GM21526 (cell line): ENCODE results near the gene MBTPS1.

Experiments
- ATAC-seq: cut with Tn5 transposase; IDR thresholded peaks from one replicate; pipeline ENCODE4 v1.9.1; 2021; ENCODE audit warnings: moderate library complexity; ENCODE audit not compliant: unreplicated experiment, low FRiP score

Gene MBTPS1

DNA sequence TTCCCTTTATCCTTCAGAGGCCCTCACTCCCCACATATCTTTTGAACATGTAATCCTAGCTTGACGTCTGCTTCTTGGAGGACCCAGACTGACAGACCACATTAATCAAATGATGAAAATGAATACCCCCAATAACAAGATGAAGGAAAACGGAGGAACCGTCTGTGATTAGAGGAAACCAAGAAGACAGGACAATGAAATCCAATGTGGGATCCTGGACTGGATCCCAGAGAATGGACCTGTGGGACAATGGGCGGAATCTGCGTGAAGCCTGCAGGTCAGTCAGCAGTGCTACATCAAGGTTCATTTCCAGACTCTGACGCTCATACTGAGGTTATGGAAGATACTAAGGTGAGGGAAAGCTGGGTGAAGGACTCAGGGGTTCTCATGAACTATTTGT, 35.9 kb downstream of the MBTPS1 start:
- no peak for ATAC-seq

DNA sequence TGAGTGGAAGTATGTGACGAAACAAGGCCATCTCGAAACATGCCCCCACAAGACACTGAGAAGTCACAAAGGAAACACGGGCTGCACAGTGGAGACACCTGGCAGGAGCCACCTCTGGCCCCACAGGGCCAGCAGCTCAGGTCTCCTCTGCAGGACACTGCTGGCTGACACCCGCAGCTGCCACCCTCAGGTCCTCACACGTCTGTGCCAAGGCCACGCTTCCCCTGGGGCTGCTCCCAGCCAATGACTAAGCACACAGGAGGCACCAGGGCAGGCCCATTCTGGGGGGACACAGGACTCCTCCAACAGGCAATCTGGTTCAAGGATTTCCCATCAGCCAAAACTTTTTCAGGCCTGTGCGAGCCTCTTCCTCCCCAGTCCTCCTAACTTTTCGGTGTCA, 36.4 kb downstream of the MBTPS1 start:
- ATAC-seq, result no peak

DNA sequence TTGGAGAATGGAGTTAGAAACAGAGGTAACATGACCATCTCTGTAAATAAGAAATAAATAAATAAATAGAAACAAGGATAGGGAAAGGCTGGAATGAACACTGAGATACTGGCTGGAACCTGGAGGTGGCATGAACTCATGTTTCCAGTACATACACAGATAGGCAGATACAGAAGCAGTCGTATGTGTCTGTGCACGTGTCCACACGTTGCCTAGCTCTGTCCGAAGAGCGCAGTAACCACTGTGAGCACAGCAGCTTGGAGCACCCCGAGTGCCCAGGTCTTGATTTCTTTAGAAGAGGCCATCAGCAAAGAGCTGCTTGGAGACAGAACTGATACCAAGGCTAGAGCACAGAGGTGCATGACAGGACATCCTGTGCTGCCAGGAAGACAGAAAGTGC, 37.1 kb downstream of the MBTPS1 start:
- no peak for ATAC-seq

DNA sequence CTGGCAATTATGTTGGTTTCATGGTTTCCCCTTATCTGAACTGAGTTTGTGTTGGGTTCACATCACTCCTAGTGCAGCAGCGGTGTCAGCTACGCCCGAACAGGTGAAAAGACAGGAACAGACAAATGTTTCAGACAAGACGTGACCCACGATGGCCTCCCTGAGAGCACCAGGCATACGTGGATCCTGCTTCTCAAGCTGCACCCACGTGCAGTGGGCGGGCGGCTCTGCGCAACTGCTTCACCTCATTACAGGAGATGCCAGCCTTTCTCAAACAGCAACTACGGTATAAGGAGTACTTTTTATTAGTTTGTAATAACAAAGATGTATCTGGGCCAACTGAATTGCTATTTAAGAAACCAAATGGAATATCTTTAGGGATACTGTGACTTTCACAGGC, 41.4 kb downstream of the MBTPS1 start:
- ATAC-seq, result no peak

DNA sequence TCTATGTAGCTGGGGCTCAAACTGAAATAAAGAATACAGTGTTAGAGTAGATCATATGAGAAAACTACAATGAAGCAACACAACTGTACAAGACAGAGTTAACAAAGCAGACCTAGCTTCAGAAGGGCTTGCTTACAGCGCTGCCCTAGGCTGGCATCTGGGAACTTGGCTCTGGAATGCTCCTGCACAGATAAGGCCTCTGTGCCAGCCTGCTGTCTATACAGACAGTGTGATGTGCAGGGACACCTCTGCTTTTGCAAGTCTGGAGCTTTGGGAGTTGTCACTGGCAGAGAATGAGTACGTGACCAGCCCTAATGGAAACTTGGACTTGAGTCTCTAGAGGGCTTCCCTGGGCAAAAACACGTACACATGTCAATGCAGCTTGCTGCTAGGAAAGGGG, 42.0 kb downstream of the MBTPS1 start:
- ATAC-seq, result no peak

DNA sequence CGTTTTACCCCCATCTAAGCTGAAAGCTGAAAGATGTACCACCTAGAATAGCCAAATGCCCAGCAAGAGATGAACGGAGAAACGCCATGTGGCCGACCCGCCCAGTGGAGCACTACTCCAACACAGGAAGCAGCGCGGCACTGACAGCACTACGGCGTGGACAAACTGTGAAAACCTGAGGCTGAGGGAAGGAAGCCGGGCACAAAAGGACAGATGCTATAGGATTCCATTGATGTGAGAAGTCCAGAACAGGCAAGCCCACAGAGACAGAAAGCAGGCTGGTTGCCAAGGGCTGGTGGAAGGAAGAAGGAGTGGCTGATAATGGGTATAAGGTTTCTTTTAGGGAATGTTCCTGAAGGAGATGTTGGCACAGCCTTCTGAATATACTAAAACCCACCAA, 44.7 kb downstream of the MBTPS1 start:
- ATAC-seq, result no peak

DNA sequence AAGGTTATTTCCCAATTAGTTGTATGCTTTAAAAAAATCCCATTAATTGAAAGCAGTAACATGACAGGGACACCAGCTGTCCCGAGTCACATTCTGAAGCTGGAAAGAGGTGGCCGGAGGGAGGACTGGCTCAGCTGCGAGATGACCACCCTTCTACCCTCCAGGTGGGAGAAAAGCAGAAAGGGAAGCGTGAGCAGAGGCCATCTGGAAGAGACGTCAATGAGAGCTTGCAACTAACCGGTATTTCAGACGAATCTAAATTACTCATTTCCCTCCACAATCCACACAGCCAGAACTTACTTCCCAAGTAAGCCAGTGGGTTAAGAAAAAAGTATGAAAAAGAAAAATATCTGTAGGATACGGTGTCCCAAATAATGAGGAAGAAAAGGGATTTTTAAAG, 45.6 kb downstream of the MBTPS1 start:
- no peak for ATAC-seq

DNA sequence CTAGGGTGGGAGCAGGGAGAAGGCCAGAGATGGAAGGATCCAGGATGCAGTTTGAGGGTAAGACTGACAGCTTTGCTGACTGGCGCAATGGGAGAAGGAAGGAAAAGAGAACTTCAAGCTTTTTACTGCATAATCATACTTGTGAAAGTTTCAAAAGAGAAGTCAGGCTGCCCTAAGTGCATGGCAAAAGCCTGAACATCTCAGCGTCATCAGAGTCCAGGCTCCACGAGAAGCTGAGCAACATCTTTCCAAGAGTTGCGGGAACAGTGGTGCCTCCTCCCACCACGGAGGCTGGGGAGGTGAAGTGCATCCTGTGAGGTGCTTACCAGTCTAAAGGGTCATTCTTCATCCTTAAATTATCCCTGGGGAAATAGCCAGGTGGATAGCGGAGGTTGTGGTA, 47.2 kb downstream of the MBTPS1 start:
- no peak for ATAC-seq

DNA sequence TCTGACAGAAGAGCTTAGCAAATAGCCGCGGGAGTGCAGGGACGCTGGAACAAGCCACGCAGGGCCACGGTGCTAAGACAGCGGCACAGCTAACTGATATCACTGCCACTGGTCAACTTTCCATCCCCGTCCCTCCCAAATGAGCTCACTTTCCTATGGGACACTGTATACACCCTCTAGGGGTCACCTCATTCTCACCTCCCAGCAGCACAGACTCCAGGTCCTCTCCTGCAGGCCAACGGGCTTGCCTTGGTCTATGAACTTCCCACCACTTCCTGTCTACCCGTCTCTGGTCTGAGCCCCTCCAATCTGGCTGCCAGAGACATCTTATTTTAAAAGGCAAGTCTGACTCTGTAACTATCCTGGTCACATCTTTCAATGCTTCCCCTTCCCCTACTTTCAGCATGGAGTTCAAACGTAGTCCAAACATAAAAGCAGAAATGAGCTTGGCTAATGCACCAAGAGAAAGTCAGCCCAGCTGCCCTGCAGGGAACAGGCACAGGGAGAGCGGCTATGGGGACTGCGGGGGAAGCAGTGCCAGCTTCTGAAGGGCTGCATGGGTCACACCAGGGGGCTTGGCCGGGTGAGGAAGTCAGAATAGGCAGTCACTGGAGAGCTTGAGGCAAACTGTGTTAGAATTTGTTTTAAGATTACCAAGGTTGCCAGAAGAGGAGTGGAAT, 47.8 kb downstream of the MBTPS1 start:
- ATAC-seq, result no peak

DNA sequence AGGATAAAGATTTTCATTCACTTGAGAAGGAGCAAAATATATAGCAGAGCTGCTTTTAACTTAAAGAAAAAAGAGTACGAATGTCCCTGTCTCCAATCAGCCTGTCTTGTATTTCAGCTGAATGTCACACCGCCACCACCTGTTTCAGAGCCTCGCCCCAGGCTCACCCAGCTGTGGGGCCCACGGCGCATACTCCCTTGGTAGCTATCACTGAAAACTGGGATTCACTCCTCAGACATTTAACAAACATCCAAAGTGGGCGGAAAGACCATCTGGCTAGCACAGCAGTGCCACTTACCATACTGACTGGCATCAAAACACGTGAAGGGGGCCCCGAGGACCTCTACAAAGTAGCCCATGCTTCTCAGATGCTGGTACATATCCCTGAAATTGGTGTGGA, 48.7 kb downstream of the MBTPS1 start:
- no peak for ATAC-seq

DNA sequence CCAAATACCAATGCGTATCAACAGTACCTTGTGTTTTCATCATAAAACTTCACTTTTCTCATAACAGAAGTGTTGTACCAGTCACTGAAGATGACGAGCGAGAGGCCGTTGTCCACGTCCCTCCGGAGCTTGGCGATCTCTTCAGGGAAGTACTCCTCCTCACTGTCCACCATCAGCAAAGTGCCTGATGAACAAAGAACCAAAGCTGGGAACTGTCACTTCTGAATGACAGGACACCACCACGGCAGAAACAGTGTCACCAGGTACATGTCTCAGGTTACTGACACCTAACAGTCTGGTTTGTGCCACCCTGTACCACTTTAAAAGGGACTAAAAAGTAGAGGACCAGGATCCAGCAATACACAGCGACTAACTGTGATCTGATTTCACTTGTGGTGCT, 49.1 kb downstream of the MBTPS1 start:
- no peak for ATAC-seq

DNA sequence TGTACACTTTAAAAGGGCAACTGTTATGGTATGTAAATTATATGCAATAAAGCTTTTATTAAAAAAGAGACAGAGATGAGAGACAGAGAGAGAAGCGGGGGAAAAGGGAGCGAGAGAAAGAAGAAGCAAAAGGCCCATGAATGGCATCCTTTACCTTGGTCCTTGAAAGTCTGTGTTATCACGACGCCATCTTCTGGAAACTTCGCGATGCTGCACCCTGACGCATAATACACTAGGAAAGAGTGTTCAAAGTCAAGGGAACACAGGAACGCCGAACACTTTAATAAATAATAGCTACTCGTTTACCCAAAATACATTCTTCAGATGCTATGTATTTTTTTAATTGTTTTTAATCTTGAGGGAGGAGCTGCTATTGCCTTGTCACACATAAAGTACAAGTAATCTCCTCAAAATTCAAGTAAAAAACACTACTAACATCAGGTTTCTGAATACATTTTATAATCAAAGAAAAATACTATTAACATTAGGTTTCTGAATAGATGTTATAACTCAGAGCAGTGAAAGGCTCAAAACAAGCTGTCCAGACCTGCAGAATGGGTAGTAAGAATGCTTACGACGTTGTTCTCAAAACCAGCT, 51.1 kb downstream of the MBTPS1 start:
- no peak for ATAC-seq

DNA sequence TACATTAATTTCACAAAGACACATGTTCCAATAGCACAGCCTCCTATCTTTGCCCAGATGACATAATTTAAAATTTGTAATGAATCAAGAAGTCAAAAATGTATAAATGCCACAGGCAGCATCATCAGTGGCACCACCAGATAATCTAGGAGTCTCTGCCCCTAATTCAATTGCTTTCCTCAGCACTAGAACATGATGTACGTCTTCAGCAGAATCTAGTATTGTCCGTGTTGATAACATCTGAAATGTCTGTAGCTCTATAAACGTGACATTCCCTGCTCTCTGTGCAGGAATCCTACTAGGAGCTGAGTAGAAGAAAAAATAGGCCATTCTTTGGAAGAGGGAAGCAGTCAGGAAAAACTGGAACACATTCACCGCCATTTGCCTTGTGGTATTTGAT, 52.8 kb downstream of the MBTPS1 start:
- ATAC-seq, result no peak

DNA sequence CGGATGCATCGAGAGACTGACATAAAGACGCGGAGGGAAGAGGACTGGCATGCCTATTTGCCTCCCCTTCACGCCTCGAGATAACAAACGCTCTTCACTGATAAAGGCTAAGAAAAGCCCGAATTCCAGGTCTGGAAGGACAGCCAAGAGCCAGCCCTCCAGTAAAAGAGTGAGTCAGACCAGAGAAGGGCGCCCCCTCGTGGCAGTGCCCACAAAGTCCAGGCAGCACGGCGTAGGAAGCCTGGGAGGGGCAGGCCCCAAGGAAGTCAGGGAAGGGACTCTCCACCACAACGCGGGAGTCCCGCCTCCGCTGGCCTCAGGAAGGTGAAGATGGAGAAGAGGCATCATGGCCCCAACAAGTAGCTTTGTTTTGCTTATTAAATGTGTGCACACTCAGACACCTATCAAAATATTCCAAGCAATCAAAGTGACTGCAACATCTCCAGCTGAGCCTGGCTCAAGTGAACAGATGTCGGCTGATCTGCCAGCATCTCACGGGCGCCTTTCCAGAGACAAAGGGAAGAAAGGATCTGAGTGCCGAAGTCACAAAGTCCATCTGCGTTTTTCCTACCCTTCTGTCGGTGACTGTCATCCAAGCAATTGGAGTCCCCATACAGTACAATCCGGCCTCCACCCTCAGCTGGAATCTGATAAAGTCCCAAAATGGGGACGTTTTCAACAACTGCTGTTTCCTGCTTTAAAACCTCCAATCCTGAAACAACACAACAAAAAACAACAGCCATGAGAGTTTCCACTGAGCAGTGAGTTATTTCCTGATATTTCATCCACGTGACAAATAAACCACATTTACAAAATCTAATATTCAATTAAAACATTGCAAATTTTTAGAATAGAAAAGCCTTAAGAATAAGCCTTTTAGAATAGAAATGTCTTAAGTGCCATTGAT, 53.8 kb downstream of the MBTPS1 start:
- ATAC-seq, result no peak

DNA sequence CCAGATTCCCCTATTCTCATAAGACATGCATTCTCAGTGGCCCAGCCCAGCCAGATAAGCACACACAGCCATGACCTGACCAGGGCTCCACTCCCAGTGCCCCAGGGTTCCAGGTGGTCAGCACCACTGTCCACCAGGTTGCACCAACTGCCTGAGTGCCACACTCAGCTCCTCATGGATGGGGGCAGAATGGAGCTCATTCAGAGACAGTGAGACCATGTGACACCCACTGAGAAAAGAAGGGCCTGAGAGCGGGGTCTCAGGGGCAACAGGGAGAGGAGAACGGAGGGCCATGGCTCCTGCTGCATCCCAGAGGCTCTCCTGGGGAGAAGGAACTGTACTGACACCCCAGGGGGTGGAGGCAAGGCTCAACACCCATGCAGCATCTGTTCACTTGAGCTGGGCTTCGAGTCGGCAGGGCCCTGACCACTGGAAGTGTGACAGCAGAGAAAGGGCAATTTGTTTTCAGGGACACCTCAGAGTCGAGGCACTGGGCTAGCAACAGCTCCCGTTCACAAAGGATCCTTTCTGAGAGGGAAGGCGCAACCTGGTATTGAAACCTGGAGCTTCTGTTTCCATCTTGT, 55.4 kb downstream of the MBTPS1 start:
- ATAC-seq, result no peak

DNA sequence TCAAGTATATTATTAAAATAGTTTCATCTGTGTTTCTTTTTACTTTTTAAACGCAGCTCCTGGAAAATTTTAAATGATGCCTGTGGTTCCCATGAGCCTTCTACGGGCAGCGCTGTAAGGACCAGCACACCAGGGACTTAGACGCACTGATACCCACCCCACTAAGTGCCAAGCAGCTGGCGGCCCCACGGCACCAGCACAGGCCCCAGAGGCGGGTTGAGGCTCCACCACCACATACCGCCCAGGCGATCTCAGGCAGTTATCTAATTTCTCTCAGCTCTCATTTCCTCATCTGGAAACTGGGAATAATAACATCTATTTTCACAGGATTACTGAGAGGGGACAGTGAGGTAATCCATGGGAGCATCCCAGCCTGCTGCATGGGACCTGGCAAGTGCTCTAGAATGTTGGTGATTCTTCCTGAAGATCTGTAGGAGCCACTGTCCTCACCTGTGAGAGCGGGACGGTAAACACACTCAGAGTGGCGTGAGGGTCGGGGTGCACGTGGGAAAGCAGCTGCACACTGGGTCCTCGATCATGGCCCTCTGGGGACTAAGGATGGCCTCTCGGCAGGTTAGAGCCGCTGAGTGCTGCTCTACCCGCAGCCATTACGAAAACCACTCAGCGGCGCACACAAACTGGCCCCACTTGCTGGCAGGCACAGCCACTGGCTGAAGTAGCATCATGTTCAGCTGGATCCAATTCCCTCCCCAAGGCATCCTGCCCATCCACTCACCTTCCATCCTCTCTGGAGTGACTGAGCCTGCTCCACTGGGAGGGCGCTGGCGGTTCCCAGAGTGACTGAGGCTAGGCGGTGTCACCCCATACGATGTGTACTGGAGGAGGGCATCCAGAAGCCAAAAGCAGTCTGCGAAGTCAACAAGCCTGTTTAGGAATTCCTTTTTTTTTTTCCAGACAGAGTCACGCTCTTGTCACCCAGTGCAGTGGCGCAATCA, 56.5 kb downstream of the MBTPS1 start:
- no peak for ATAC-seq

DNA sequence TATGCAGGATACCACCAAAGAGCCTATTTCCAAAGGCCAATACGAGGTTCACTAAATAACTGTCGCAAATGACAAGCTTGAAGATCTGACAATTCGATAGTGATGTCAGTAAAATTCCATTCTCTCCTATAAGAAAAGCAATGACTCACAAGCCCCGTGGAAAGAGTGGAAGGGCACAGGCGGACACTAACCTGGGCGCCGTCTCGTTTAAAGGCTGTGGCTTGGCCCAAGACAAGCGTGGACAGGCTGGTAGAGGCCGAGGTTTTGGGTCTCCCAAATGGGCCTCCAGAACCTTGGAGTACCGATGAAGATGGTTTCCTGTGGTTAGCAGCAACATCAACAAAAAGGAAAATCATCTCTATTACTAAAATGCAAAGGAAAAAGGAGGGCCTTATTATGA, 57.6 kb downstream of the MBTPS1 start:
- ATAC-seq, result no peak

DNA sequence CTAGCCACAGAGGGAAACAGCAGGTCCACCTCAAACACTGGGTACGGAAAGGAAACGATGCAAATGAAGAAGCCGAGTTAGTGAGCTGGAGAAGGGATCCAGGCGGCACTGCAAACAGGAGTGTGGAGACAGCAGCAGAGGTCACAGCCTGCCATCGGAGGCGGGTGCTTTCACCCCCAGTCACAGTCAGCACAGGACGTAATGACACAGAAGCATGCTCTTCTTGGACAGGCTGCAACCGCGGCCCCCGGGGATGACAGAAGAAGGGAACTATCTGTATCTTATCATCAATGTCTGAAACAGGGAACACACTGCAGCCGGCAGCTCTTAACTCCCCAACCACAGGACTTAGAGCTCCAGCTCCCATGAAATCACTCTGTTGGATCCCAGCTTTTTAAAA, 58.1 kb downstream of the MBTPS1 start:
- ATAC-seq, result no peak

DNA sequence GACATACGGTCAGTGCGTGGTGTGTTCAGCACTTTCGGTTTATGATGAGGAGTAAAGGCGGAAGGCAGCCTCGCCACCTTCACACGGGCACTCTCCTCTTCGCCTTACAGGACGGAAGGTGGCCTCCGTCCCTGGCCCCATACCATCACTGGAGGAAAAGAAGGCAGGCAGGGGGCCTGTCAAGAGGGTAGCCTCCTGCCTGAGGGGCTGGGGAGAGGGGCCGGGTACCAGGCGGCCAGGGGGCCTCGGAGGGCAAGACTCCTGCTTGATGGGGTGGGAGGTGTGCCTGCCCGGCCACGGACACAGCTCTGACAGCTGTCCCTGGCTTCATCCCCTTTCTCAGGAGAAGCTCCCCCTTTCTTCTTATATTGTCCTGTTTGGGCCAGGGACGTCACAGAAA, 58.5 kb downstream of the MBTPS1 start:
- no peak for ATAC-seq

DNA sequence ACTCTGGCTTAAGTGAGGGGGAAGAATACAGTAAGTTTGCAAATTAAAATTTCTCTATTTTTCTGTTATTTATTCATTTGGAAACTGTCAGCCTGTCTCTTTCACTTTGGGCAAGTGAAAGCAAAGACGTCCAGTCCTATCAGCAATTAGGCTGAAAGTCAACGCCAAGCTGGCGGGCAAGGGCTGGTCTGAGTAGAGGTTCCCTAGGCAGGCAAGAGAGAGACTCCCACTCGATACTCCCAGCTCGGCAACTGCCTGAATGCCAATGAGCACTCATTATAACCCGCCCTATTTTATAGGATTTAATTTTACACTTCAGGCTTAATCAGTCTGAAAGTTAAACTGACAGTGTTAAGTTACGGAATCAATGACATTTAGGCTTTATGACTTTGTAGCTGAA, 59.8 kb downstream of the MBTPS1 start:
- no peak for ATAC-seq
